ENCODE data around the gene ITPA. TPM values are rescaled to one million over a fixed set of nuclear protein-coding genes. Genes with fewer than 3 reads are reported as not detected.

Gene ITPA
- polyA plus RNA-seq, 1 donor, result 64.6 TPM

GRCh38 chr20:3227936-3228749 is 18.8 kb downstream of the ITPA start:
- no peaks in the 10 kb centered on the region for H3K27me3 ChIP-seq (ENCODE audit: control insufficient read depth, insufficient read depth, low read length)
- H3K36me3 ChIP-seq (ENCODE audit: control insufficient read depth, insufficient read depth, low read length), result peaks cover 4% of the 10 kb centered on the region
- H3K4me1 ChIP-seq (ENCODE audit: control insufficient read depth, insufficient read depth, low read length), result no peaks in the 10 kb centered on the region
- H3K9me3 ChIP-seq (ENCODE audit: control insufficient read depth, low read depth, low read length), result no peaks in the 10 kb centered on the region
- no peak overlapping the region for H3K27ac ChIP-seq (ENCODE audit: low read length)
- no peak for DNase-seq
- no peak overlapping the region for H3K4me3 ChIP-seq (ENCODE audit: low read length)
- no CpG with 5 or more reads among the region's 42 CpGs for whole genome bisulfite sequencing (ENCODE audit: insufficient coverage, low lambda C conversion rate)

DNA sequence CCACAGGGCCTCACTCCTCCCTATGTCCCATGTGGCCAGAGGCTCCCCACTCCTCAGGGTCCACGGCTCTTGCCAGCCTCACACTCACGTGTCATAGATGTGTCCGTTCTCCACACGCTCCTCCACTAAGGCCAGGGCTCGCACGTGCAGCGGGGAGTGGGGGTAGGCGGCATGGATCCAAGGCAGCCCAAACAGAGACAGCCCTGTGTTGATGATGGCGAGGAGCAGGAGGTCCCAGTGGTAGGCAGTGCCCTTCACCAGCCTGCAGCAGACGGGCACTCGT is 19.4 kb downstream of the ITPA start:
- Histone ChIP-seq H3K27ac (ENCODE audit: low read length) (no peak overlapping the region), H3K9me3 (ENCODE audit: control insufficient read depth, low read depth, low read length) (no peaks in the 10 kb centered on the region), H3K4me1 (ENCODE audit: control insufficient read depth, insufficient read depth, low read length) (no peaks in the 10 kb centered on the region), H3K4me3 (ENCODE audit: low read length) (no peak overlapping the region), H3K36me3 (ENCODE audit: control insufficient read depth, insufficient read depth, low read length) (no peaks in the 10 kb centered on the region), H3K27me3 (ENCODE audit: control insufficient read depth, insufficient read depth, low read length) (no peaks in the 10 kb centered on the region)
- DNase-seq, result no peak
- no CpG with 5 or more reads among the region's 11 CpGs for WGBS (ENCODE audit: insufficient coverage, low lambda C conversion rate)

GRCh38 chr20:3229158-3229557 is 19.9 kb downstream of the ITPA start:
- DNase-seq, result no peak
- Histone ChIP-seq H3K4me1 (ENCODE audit: control insufficient read depth, insufficient read depth, low read length) (no peaks in the 10 kb centered on the region), H3K9me3 (ENCODE audit: control insufficient read depth, low read depth, low read length) (no peaks in the 10 kb centered on the region), H3K36me3 (ENCODE audit: control insufficient read depth, insufficient read depth, low read length) (no peaks in the 10 kb centered on the region), H3K4me3 (ENCODE audit: low read length) (no peak overlapping the region), H3K27ac (ENCODE audit: low read length) (no peak overlapping the region), H3K27me3 (ENCODE audit: control insufficient read depth, insufficient read depth, low read length) (no peaks in the 10 kb centered on the region)
- WGBS (ENCODE audit: insufficient coverage, low lambda C conversion rate), result no CpG with 5 or more reads among the region's 22 CpGs

GRCh38 chr20:3229798-3230197 is 20.5 kb downstream of the ITPA start:
- Histone ChIP-seq H3K4me1 (ENCODE audit: control insufficient read depth, insufficient read depth, low read length) (no peaks in the 10 kb centered on the region), H3K9me3 (ENCODE audit: control insufficient read depth, low read depth, low read length) (no peaks in the 10 kb centered on the region), H3K36me3 (ENCODE audit: control insufficient read depth, insufficient read depth, low read length) (no peaks in the 10 kb centered on the region), H3K4me3 (ENCODE audit: low read length) (no peak overlapping the region), H3K27me3 (ENCODE audit: control insufficient read depth, insufficient read depth, low read length) (peaks cover 5% of the 10 kb centered on the region), H3K27ac (ENCODE audit: low read length) (no peak overlapping the region)
- WGBS (ENCODE audit: insufficient coverage, low lambda C conversion rate), result no CpG with 5 or more reads among the region's 14 CpGs
- DNase-seq, result no peak

- Histone ChIP-seq H3K9me3 (ENCODE audit: control insufficient read depth, low read depth, low read length) (no peaks in the 10 kb centered on the region), H3K4me1 (ENCODE audit: control insufficient read depth, insufficient read depth, low read length) (no peaks in the 10 kb centered on the region), H3K36me3 (ENCODE audit: control insufficient read depth, insufficient read depth, low read length) (no peaks in the 10 kb centered on the region), H3K4me3 (ENCODE audit: low read length) (no peak overlapping the region), H3K27ac (ENCODE audit: low read length) (no peak overlapping the region), H3K27me3 (ENCODE audit: control insufficient read depth, insufficient read depth, low read length) (peaks cover 18% of the 10 kb centered on the region)
- DNase-seq, result no peak
- no CpG with 5 or more reads among the region's 21 CpGs for WGBS (ENCODE audit: insufficient coverage, low lambda C conversion rate)
Measured at GRCh38 chr20:3231116-3231515, 21.8 kb downstream of the ITPA start.

DNA sequence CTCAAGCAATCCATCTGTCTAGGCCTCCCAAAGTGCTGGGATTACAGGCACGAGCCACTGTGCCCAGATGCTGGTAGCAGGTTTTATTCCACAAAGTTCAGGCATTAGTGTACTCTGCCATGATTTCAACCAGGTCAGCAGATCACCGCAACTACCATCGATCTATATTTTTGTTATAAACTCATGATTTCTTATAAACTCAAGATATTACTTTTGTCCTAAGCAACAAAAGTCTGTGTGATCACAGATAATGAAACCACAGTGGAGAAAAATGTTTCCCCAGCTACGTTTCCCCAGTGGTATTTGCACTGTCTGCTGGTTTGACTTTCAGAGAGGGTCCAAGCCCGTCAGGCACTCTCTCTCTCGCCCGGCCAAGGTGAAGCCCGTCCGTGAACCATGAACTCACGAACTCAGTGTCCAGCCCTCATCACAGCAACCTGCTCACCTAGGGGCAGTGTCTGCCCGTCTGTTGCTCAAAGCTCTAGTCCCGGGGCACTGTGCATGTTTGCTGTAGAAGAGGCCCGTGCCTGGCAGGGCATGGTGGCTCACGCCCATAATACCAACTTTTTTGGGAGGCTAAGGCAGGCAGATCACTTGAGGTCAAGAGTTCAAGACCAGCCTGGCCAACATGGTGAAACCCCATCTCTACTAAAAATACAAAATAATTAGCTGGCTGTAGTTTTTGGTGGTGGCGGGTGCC is 22.7 kb downstream of the ITPA start:
- DNase-seq, result no peak
- Histone ChIP-seq H3K27me3 (ENCODE audit: control insufficient read depth, insufficient read depth, low read length) (peaks cover 27% of the 10 kb centered on the region), H3K27ac (ENCODE audit: low read length) (no peak overlapping the region), H3K4me3 (ENCODE audit: low read length) (no peak overlapping the region), H3K36me3 (ENCODE audit: control insufficient read depth, insufficient read depth, low read length) (no peaks in the 10 kb centered on the region), H3K4me1 (ENCODE audit: control insufficient read depth, insufficient read depth, low read length) (no peaks in the 10 kb centered on the region), H3K9me3 (ENCODE audit: control insufficient read depth, low read depth, low read length) (no peaks in the 10 kb centered on the region)
- 67% methylated on average over 1 of the region's 15 CpGs for WGBS (ENCODE audit: insufficient coverage, low lambda C conversion rate)

DNA sequence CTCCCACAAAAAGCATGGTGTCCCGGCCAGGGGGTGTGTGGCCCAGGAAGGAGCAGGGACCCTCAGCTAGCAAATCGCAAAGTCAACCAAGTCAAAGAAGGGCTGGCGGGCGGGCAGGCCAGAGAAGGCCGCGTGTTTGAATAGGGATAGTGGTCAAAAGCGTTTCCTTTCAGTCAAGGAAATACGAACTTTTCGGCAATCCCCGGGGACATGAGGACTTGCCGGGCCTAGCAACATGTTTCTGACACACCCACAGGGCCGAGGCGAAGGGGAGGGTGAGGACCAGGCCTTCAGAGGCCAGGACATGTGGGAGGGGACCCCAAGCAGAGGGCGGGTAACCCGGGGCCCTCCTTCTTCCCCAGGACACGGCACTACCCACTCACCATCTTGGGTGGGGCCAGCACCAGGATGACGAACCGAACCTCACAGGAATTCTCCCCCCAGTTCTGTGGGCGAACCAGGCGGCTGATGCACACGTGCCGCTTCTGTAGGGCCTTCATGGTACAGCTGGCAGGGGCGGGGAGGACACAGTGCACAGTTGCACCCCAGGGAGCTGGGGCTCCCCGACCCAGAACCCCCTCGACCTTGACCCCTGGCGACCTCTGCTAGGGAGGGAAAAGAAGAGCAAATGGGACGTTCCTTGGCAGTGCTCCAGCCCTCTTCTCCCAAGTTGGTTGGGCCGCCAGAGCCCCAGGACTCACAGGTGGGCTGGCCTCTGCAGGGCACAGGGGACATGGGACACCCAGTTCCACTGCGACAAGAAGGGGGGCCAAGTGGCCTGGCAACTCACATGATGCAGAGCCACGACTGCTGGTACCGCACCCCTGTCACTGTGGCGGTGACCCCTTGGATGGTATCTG is 24.1 kb downstream of the ITPA start:
- peaks cover 40% of the 10 kb centered on the region for H3K27me3 ChIP-seq (ENCODE audit: control insufficient read depth, insufficient read depth, low read length)
- WGBS (ENCODE audit: insufficient coverage, low lambda C conversion rate), result no CpG with 5 or more reads among the region's 32 CpGs
- peaks cover 4% of the 10 kb centered on the region for H3K4me1 ChIP-seq (ENCODE audit: control insufficient read depth, insufficient read depth, low read length)
- H3K27ac ChIP-seq (ENCODE audit: low read length), result no peak overlapping the region
- no peak overlapping the region for H3K4me3 ChIP-seq (ENCODE audit: low read length)
- DNase-seq, result no peak
- no peaks in the 10 kb centered on the region for H3K36me3 ChIP-seq (ENCODE audit: control insufficient read depth, insufficient read depth, low read length)
- peaks cover 5% of the 10 kb centered on the region for H3K9me3 ChIP-seq (ENCODE audit: control insufficient read depth, low read depth, low read length)

DNA sequence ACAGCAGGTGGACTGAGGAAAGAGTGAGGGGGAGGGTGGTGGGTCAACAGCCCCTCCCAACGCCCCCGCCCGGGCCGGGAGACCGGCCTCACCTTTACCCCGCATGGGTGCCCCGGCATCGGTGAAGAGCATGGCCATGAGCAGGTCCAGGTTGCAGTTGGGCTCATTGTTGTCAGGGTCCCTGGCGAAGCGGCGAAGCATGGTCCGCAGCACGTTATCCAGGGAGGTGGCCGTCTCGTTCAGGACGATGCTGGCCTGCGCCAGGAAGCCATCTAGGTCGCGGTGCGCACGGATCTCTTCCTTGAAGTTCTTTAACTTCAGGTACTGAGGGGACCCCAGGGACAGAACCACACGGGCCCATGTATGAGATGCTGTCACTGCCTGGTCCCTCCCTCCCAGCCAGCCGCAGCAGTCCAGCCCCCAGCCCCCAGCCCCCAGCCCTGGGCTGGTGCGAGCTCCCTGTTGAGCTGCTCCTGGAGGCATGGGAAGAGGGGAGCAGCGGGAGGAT is 24.7 kb downstream of the ITPA start:
- Histone ChIP-seq H3K36me3 (ENCODE audit: control insufficient read depth, insufficient read depth, low read length) (no peaks in the 10 kb centered on the region), H3K9me3 (ENCODE audit: control insufficient read depth, low read depth, low read length) (peaks cover 8% of the 10 kb centered on the region), H3K27me3 (ENCODE audit: control insufficient read depth, insufficient read depth, low read length) (peaks cover 46% of the 10 kb centered on the region), H3K4me3 (ENCODE audit: low read length) (no peak overlapping the region), H3K4me1 (ENCODE audit: control insufficient read depth, insufficient read depth, low read length) (peaks cover 5% of the 10 kb centered on the region), H3K27ac (ENCODE audit: low read length) (no peak overlapping the region)
- no CpG with 5 or more reads among the region's 25 CpGs for WGBS (ENCODE audit: insufficient coverage, low lambda C conversion rate)
- no peak for DNase-seq

- peaks cover 16% of the 10 kb centered on the region for H3K9me3 ChIP-seq (ENCODE audit: control insufficient read depth, low read depth, low read length)
- H3K27me3 ChIP-seq (ENCODE audit: control insufficient read depth, insufficient read depth, low read length), result peaks cover 63% of the 10 kb centered on the region
- no peak for DNase-seq
- H3K4me1 ChIP-seq (ENCODE audit: control insufficient read depth, insufficient read depth, low read length), result peaks cover 11% of the 10 kb centered on the region
- H3K36me3 ChIP-seq (ENCODE audit: control insufficient read depth, insufficient read depth, low read length), result no peaks in the 10 kb centered on the region
- no CpG with 5 or more reads among the region's 4 CpGs for WGBS (ENCODE audit: insufficient coverage, low lambda C conversion rate)
- H3K27ac ChIP-seq (ENCODE audit: low read length), result no peak overlapping the region
- no peak overlapping the region for H3K4me3 ChIP-seq (ENCODE audit: low read length)
Measured at GRCh38 chr20:3235666-3236324, 26.5 kb downstream of the ITPA start.

Data from large intestine (tissue), 3 donors.